Astrocyte (in vitro differentiated cells and primary cell): ENCODE results near the gene TLR9.

ENCODE experiments used
- EZH2 ChIP-seq: IDR thresholded peaks from 2 replicates; pipeline ENCODE4 v1.6.1; 2012; ENCODE audit warnings: mild to moderate bottlenecking, low read length, inconsistent platforms; ENCODE audit not compliant: insufficient read depth
- TF ChIP-seq, protein P1 (sequence below): IDR thresholded peaks from 2 replicates; pipeline ENCODE4 v1.5.1; 2011; ENCODE audit warnings: low read depth, mild to moderate bottlenecking, inconsistent platforms, low read length, moderate library complexity; ENCODE audit not compliant: insufficient read depth

DNA sequence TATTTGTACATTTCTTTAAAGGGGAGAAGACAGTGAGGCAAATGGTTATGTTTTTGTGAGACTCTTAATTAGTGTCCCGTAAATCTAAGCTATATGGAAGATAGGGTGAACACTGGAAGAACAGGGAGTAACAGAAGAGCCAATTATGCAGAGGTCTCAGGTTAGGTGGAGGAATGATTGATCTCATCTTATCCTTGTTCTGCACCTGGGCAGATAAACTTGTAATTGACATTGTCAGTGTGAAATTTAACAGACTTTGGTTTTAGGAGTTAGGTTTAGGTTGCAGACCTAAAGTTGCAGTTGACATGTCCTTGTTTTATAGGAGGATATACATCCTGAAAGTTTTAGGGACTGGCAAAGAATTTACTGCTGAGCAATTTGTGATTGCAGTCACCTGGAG is 16.6 kb upstream of the TLR9 start:
- TF ChIP-seq, protein P1, sequence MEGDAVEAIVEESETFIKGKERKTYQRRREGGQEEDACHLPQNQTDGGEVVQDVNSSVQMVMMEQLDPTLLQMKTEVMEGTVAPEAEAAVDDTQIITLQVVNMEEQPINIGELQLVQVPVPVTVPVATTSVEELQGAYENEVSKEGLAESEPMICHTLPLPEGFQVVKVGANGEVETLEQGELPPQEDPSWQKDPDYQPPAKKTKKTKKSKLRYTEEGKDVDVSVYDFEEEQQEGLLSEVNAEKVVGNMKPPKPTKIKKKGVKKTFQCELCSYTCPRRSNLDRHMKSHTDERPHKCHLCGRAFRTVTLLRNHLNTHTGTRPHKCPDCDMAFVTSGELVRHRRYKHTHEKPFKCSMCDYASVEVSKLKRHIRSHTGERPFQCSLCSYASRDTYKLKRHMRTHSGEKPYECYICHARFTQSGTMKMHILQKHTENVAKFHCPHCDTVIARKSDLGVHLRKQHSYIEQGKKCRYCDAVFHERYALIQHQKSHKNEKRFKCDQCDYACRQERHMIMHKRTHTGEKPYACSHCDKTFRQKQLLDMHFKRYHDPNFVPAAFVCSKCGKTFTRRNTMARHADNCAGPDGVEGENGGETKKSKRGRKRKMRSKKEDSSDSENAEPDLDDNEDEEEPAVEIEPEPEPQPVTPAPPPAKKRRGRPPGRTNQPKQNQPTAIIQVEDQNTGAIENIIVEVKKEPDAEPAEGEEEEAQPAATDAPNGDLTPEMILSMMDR = no peak
- TF ChIP-seq EZH2 = no peak
